Measurements from ENCODE around the gene PSMA8. TPM values are rescaled to one million over a fixed set of nuclear protein-coding genes. Genes with fewer than 3 reads are reported as not detected.

PSMA8 gene
- total RNA-seq, 1 experiment from 2014 or later = not detected

DNA sequence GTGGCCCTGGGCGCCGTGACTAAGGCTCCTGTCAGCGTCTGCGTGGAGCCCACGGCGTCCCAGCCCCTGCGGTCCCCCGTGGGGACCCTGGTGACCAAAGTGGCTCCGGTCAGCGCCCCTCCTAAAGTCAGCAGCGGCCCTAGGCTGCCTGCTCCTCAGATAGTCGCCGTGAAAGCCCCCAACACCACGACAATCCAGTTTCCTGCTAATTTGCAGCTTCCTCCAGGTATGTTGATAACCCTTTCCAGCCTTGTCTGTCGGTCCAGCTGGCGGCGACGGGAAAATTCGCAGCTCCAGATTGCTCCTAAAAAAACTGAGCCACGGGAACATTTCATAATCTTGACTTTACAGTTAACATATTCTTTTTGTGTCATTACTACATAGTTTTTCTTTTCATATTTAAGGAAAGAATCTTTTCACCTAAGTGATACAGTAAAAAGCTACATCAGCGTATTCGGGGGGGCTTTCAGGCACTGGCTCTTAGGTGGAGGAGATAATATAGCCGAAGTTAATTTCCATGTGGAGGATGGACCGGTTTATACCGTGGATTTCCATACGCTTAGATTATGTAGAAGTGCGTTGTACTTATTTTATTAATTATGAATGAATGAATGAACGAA is 93.5 kb downstream of the PSMA8 start:
- Mint-ChIP-seq H3K4me1 (peaks cover 38% of the 10 kb centered on the region), H3K27ac (peak overlapping the region; percentile 74; the same call in 1 of the 2 replicates), H3K36me3 (peaks cover 11% of the 10 kb centered on the region), H3K4me3 (peak overlapping the region; percentile 88), H3K9me3 (peaks cover 8% of the 10 kb centered on the region), H3K27me3 (ENCODE audit: low read depth) (peaks cover 3% of the 10 kb centered on the region; the same call in 1 of the 2 replicates)
- CTCF ChIA-PET = interaction anchor here (0.5 to 1.5 kb wide), 2 partner anchors 82 to 157 kb away, joined by 4 to 5 read pairs; no protein-coding TSS in a partner anchor
- peak; percentile 16 for DNase-seq (ENCODE audit: low spot score)
- no peak for TF ChIP-seq ZNF121 (CRISPR knock-in tag; IDR thresholded peaks at IDR 0.05)
- TF ChIP-seq, protein P1, sequence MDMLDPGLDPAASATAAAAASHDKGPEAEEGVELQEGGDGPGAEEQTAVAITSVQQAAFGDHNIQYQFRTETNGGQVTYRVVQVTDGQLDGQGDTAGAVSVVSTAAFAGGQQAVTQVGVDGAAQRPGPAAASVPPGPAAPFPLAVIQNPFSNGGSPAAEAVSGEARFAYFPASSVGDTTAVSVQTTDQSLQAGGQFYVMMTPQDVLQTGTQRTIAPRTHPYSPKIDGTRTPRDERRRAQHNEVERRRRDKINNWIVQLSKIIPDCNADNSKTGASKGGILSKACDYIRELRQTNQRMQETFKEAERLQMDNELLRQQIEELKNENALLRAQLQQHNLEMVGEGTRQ (CRISPR knock-in tag; IDR thresholded peaks at IDR 0.05) = no peak
- TF ChIP-seq, protein P2, sequence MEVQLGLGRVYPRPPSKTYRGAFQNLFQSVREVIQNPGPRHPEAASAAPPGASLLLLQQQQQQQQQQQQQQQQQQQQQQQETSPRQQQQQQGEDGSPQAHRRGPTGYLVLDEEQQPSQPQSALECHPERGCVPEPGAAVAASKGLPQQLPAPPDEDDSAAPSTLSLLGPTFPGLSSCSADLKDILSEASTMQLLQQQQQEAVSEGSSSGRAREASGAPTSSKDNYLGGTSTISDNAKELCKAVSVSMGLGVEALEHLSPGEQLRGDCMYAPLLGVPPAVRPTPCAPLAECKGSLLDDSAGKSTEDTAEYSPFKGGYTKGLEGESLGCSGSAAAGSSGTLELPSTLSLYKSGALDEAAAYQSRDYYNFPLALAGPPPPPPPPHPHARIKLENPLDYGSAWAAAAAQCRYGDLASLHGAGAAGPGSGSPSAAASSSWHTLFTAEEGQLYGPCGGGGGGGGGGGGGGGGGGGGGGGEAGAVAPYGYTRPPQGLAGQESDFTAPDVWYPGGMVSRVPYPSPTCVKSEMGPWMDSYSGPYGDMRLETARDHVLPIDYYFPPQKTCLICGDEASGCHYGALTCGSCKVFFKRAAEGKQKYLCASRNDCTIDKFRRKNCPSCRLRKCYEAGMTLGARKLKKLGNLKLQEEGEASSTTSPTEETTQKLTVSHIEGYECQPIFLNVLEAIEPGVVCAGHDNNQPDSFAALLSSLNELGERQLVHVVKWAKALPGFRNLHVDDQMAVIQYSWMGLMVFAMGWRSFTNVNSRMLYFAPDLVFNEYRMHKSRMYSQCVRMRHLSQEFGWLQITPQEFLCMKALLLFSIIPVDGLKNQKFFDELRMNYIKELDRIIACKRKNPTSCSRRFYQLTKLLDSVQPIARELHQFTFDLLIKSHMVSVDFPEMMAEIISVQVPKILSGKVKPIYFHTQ (CRISPR knock-in tag; IDR thresholded peaks at IDR 0.05) = no peak
- no peak for TF ChIP-seq ZNF138 (CRISPR knock-in tag; conservative IDR thresholded peaks at IDR 0.05)
- no peak for TF ChIP-seq OVOL2 (CRISPR knock-in tag; IDR thresholded peaks at IDR 0.05; ENCODE audit: borderline replicate concordance)
- 0 out of 2 replicates have a peak, but pooled peaks have one; percentile 2 for TF ChIP-seq JUN (CRISPR knock-in tag; IDR thresholded peaks at IDR 0.05)
- POLR2A ChIA-PET = no interaction called here
- ATAC-seq = peak; percentile 12

DNA sequence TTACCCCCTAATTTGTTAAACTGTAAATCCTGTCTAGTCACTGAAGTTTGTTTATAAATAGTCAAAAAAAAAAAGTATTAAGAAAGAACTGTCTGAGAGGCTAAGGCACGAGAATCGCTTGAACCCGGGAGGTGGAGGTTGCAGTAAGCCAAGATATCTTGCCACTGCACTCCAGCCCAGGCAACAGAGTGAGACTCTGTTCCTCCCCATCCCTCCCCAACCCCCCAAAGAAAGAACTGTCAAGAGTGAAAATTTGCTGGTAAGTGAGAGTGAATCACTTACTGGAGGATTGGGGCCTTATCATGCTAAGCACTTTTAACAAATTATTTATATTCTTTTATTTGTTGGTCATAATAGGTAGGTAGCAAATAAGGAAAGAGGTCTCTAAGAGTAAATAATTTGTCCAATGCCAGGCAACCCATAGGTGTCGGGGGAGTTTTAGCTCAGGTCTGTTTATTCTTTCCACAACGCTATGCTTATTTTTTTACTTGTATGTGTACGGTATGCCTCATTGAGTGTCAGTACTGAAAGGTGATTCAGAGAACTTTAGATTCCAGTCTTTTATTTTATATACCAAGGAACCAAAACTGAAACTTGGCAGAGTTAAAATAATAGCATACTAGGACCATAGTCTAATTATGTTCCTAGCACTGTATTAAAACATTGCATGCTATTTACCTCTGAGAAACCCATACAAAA is 95.0 kb downstream of the PSMA8 start:
- Mint-ChIP-seq H3K4me3 (peak overlapping the region; percentile 88), H3K27me3 (ENCODE audit: low read depth) (peaks cover 3% of the 10 kb centered on the region; the same call in 1 of the 2 replicates), H3K36me3 (peaks cover 15% of the 10 kb centered on the region), H3K4me1 (peaks cover 52% of the 10 kb centered on the region), H3K9me3 (peaks cover 14% of the 10 kb centered on the region), H3K27ac (no peak overlapping the region)
- POLR2A ChIA-PET = no interaction called here
- TF ChIP-seq, protein P3, sequence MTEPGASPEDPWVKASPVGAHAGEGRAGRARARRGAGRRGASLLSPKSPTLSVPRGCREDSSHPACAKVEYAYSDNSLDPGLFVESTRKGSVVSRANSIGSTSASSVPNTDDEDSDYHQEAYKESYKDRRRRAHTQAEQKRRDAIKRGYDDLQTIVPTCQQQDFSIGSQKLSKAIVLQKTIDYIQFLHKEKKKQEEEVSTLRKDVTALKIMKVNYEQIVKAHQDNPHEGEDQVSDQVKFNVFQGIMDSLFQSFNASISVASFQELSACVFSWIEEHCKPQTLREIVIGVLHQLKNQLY (CRISPR knock-in tag; IDR thresholded peaks at IDR 0.05) = no peak
- TF ChIP-seq ZNF138 (CRISPR knock-in tag; conservative IDR thresholded peaks at IDR 0.05) = no peak
- TF ChIP-seq ZNF396 (CRISPR knock-in tag; IDR thresholded peaks at IDR 0.05; ENCODE audit: borderline replicate concordance) = no peak
- TF ChIP-seq NFATC4 (CRISPR knock-in tag; IDR thresholded peaks at IDR 0.05) = no peak
- TF ChIP-seq, protein P4, sequence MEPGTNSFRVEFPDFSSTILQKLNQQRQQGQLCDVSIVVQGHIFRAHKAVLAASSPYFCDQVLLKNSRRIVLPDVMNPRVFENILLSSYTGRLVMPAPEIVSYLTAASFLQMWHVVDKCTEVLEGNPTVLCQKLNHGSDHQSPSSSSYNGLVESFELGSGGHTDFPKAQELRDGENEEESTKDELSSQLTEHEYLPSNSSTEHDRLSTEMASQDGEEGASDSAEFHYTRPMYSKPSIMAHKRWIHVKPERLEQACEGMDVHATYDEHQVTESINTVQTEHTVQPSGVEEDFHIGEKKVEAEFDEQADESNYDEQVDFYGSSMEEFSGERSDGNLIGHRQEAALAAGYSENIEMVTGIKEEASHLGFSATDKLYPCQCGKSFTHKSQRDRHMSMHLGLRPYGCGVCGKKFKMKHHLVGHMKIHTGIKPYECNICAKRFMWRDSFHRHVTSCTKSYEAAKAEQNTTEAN (CRISPR knock-in tag; IDR thresholded peaks at IDR 0.05) = no peak
- TF ChIP-seq ZNF219 (CRISPR knock-in tag; IDR thresholded peaks at IDR 0.05; ENCODE audit: borderline replicate concordance) = no peak
- TF ChIP-seq CREM (CRISPR knock-in tag; IDR thresholded peaks at IDR 0.05) = no peak
- TF ChIP-seq, protein P5, sequence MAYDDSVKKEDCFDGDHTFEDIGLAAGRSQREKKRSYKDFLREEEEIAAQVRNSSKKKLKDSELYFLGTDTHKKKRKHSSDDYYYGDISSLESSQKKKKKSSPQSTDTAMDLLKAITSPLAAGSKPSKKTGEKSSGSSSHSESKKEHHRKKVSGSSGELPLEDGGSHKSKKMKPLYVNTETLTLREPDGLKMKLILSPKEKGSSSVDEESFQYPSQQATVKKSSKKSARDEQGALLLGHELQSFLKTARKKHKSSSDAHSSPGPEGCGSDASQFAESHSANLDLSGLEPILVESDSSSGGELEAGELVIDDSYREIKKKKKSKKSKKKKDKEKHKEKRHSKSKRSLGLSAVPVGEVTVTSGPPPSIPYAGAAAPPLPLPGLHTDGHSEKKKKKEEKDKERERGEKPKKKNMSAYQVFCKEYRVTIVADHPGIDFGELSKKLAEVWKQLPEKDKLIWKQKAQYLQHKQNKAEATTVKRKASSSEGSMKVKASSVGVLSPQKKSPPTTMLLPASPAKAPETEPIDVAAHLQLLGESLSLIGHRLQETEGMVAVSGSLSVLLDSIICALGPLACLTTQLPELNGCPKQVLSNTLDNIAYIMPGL (CRISPR knock-in tag; IDR thresholded peaks at IDR 0.05) = no peak
- CTCF ChIA-PET = no interaction called here
- DNase-seq (ENCODE audit: low spot score) (no peak), ATAC-seq (no peak)
